Mucosa of descending colon (tissue), 3 donors: ENCODE results near the gene NUDT3. TPM values are rescaled to one million over a fixed set of nuclear protein-coding genes. Genes with fewer than 3 reads are reported as not detected.

Experiments used
- ATAC-seq: fragments of 200-7000 bp; cut with Tn5 transposase; one replicate; pipeline ENCODE4 v1.9.1; 2020; ENCODE audit warnings: mild to moderate bottlenecking, moderate library complexity
- DNase-seq, 3 donors: peaks; one replicate each; pipeline ENCODE4 v3.0.0-alpha.2; 2020
- H3K36me3 ChIP-seq: fragments of 200-600 bp; one replicate; pipeline ENCODE4 v1.8.0; 2021; ENCODE audit warnings: low read depth, mild to moderate bottlenecking
- H3K4me1 ChIP-seq: fragments of 200-600 bp; one replicate; pipeline ENCODE4 v1.8.0; 2021; ENCODE audit warnings: low read depth, mild to moderate bottlenecking
- H3K4me3 ChIP-seq: fragments of 200-600 bp; one replicate; pipeline ENCODE4 v1.8.0; 2021; ENCODE audit warnings: mild to moderate bottlenecking
- H3K9me3 ChIP-seq: fragments of 200-600 bp; one replicate; pipeline ENCODE4 v1.8.0; 2021; ENCODE audit warnings: mild to moderate bottlenecking
- CTCF ChIP-seq: fragments of 200-600 bp; IDR thresholded peaks from one replicate; pipeline ENCODE4 v1.8.0; 2022; ENCODE audit warnings: antibody characterized with exemption, mild to moderate bottlenecking
- intact Hi-C, 2 donors: fragments of 100-400 bp; cut with DNase I in 1 of 2; cut with micrococcal nuclease in 1 of 2; formaldehyde crosslinking; loops; one replicate each; pipeline versions ENCODE4 v1.11.0 to v1.11.1; 2022; cut with DNase I, micrococcal nuclease
- total RNA-seq, 3 donors: library from RNA; stranded (reverse); fragmentation: NEBNext Ultra II Directional in 2 of 3; extraction: Animal tissue kit (Norgen Biotek cat#: 25700) in 2 of 3; gene quantifications; one replicate each; pipeline versions ENCODE4 v1.2.1 to v1.2.4, GENCODE V29; 2021 to 2023
- donor health status: DM: no; HTN: no; CAD: no; lungs with moderate emphysema.
- donor health status: DM: no; HTN: no; CAD: no.
- donor health status: DM: no; HTN: yes; CAD: no.

NUDT3 gene
- total RNA-seq, 3 donors from 2014 or later = 19.1 to 48.7 (median 26.7) TPM

GRCh38 chr6:34338811-34339210 lies 53.7 kb downstream of the NUDT3 start:
- Histone ChIP-seq H3K4me1 (peaks cover 5% of the 10 kb centered on the region), H3K4me3 (no peak overlapping the region), H3K36me3 (no peaks in the 10 kb centered on the region), H3K9me3 (no peaks in the 10 kb centered on the region)
- intact Hi-C loops = no loop called here
- TF ChIP-seq CTCF = no peak
- no peak for ATAC-seq
- no peak for DNase-seq

- no peak for ATAC-seq
- intact Hi-C loops = no loop called here
- Histone ChIP-seq H3K36me3 (no peaks in the 10 kb centered on the region), H3K9me3 (no peaks in the 10 kb centered on the region), H3K4me1 (peaks cover 5% of the 10 kb centered on the region), H3K4me3 (no peak overlapping the region)
- DNase-seq = no peak
- no peak for TF ChIP-seq CTCF
Measured at GRCh38 chr6:34338377-34338776, 54.1 kb downstream of the NUDT3 start.

GRCh38 chr6:34334796-34335416 lies 57.6 kb downstream of the NUDT3 start:
- intact Hi-C loops = no loop called here
- TF ChIP-seq CTCF = no peak
- Histone ChIP-seq H3K36me3 (no peaks in the 10 kb centered on the region), H3K4me1 (peaks cover 5% of the 10 kb centered on the region), H3K9me3 (no peaks in the 10 kb centered on the region), H3K4me3 (no peak overlapping the region)
- no peak for DNase-seq
- no peak for ATAC-seq

GRCh38 chr6:34333858-34334257 lies 58.6 kb downstream of the NUDT3 start:
- TF ChIP-seq CTCF = no peak
- ATAC-seq (no peak), DNase-seq (no peak)
- no peaks in the 10 kb centered on the region for H3K36me3 ChIP-seq
- intact Hi-C loops = no loop called here
- H3K4me3 ChIP-seq = no peak overlapping the region
- H3K9me3 ChIP-seq = no peaks in the 10 kb centered on the region
- peaks cover 3% of the 10 kb centered on the region for H3K4me1 ChIP-seq

GRCh38 chr6:34332251-34333198 lies 59.9 kb downstream of the NUDT3 start:
- no peak for TF ChIP-seq CTCF
- Histone ChIP-seq H3K4me1 (no peaks in the 10 kb centered on the region), H3K36me3 (no peaks in the 10 kb centered on the region), H3K4me3 (no peak overlapping the region), H3K9me3 (no peaks in the 10 kb centered on the region)
- ATAC-seq = no peak
- intact Hi-C loops = no loop called here
- DNase-seq = no peak
